Right forelimb (tissue), 1 donor: Measurements from ENCODE around the gene MAP4K1.
"Not testable (repeated sequence)": the region's sequence is repeated elsewhere in the genome, so short reads cannot be mapped to it uniquely, and the experiment has no call there.

Experiments
- DNase-seq: peaks from one replicate; pipeline ENCODE4 v3.0.0-alpha.2; 2018

Gene MAP4K1

DNA sequence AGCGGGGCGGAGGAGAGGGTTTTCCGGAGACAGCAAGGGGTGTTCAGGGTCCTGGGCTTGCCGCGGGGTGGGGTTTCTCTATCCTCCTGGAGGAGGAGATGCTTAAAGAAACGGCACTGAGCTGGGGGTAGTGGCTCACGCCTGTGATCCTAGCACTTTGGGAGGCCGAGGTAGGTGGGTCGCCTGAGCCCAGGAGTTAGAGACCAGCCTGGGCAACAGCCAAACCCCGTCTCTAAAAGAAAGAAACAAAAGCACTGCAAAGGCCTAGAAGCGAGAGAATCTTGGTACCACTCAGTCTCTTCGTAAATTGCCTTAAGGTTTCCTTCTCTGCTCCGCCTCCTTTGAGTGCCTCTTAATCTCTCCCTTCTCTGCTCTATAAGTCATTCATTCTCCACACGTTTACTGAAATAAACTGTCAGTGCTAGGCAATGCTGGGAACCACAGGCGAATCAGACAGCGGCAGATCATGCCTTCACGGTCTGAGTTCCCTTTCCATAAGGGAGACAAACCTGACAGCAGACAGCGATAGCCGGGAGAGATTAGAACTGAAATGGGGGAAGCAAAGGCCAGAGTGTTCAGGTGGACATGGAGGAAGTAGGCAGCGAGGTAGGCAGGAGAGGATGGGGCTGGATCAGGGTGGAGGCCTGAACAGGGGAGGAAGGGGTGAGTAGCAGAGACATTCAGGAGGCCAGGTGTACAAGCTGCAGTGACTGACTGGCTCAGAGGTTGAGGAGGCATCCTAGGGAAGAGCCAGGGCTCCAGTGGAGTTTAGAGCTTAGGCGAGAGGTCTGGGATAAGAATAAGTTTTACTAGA lies 1.8 kb upstream of the MAP4K1 start:
- no peak for DNase-seq

DNA sequence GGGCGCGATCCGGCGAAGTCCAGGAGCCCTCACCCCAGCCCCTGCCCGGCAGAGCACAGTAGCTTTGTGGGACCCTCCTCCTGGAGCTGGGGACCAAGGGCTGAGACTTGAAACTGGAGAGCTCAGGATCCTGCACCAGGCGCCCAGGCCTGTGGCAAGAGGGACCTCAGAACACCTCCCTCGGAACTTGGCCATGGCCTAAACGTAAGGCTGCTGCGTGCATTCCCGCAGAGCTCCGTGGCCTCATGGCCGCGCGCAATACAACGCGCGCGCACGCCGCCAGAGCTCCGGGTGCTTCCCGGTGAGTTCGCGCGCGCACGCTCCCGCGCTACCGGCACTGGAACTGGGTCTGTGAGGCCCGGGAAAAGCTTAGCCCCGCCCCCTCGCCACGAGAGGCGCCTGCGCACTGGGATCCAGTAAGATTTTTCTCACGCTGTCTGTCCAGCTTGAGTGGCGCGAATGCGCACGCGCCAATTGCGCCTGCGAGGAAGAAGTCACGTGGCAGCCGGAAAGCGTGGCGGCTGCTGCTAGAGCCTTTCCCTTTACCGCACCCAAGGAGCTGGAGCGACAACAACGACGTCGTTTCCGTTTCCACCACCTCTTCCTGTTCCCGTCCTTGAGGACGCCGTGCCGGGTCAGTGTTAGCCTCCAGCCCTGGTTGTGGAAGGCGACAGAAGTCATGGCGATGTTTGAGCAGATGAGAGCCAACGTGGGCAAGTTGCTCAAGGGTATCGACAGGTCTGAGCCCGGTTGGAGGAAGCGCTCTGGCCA lies 1.0 kb upstream of the MAP4K1 start, which contains the start of gene EIF3K:
Gene EIF3K (plus strand): TSS at position 599 of the 771 bp plus-strand sequence. CDS start 81 bp downstream, at position 680.
- DNase-seq = peak; percentile 99

DNA sequence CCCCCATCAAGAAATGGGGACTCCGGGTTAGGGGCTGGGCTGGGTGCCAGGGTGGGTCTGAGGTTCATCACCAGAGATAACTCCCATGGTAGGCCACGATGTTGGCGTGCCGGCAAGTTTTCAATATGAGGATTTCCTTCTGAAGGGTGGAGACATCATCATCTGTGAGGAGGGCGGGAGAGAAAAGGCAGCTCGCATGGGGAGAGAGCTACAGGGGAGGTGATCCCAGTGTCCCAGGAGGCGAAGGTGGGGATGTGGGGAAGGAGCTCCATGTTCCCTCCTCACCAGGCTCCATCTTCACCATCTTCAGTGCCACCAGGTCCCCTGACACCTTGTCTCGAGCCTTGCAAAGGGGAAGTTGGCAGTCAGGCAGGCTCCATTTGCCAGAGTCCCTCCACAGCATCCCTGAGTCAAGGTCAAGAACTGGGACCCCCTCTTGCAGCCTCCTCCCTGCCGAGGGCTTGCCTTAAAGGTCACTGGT lies 430 bp downstream of the MAP4K1 start:
- DNase-seq = no peak

DNA sequence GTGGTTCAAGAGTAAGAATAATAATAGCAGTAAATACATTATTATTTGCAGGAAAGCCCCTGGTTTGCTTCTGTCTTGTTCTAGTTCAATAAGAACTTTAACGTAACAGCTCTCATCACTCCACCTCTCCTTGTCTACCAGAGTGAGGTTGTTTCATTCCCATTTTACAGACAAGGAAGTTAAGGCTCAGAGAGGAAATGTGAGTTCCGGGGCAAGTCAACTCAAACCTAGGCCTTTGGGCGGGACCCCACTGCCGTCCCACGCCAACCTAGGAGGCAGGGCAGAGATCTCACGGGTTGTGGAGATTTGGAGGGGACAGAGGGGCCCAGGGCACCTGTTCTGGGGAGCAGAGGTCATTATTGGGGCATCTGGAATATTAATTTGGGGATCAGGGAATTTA lies 1.5 kb downstream of the MAP4K1 start:
- no peak for DNase-seq

DNA sequence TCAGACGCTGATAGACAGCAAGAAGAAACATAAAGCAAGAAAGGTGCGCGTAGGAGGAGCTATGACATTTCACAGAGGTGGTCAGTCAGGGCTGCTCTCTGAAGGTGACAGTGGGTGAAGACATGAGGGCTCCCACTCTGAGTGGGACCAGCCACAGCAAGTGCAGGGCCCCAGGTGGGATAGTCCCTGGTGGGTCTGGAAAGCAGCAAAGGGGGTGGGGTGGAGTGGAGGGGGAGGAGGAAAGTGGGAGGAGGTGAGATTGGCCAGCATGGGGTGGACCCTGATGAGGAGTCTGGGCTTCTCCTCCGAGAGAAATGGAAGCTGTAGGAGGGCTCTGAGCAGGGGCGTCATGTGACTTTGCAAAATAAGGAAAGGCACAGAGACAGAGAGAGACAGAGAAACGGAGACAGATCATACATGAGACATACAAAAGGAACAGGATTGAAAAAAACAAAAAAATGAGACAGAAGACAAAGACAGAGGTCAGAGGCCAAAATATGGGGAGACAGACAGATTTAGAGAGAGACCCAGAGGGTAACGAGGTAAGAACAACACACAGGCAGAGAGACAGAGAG lies 2.7 kb downstream of the MAP4K1 start:
- DNase-seq = no peak

DNA sequence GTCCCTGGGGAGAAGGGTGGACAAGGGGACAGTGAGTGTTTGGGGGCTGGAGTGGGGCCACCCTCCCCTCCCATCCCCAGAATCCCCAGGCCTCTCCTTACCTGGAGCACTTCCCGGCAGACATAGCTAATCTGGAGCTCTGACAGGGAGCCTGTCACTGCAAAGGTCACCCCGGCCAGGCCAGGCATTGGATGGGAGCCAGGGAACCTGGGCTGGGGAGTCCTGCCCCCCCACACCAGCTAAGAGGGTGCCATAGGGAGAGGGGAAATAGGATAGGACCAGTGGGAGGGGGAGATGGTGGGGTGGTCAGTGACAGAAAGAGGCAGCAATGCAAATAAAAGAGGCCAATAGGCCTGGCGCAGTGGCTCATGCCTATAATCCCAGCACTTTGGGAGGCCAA lies 3.5 kb downstream of the MAP4K1 start:
- DNase-seq = no peak

DNA sequence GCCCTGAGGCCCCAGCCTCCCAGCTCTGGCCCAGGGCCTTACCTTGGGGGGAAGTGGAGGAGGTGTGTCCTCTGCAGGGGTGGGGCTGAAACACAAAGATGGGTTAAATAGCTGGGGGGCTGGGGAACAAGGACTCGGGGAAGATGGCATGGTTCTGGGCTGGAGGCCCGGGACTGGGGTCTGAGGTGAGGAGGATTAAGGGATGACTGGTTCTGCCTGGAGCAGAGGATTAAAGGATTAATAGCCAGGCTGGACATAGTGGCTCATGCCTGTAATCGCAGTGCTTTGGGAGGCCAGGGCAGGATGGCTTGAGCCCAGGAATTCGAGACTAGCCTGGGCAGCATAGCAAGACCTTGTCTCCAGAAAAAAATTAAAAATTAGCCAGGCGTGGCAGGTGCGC lies 11.6 kb downstream of the MAP4K1 start:
- no peak for DNase-seq

DNA sequence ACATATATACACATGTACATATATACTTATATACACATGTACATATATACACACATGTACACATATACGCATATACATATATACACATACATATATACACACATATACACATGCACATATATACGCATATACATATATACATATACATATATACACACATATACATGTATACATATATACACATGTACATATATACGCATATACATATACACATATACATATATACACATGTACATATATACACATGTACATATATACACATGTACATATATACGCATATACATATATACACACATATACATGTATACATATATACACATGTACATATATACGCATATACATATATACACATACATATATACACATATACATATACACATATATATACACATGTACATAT lies 14.9 kb downstream of the MAP4K1 start:
- not testable (repeated sequence) for DNase-seq

DNA sequence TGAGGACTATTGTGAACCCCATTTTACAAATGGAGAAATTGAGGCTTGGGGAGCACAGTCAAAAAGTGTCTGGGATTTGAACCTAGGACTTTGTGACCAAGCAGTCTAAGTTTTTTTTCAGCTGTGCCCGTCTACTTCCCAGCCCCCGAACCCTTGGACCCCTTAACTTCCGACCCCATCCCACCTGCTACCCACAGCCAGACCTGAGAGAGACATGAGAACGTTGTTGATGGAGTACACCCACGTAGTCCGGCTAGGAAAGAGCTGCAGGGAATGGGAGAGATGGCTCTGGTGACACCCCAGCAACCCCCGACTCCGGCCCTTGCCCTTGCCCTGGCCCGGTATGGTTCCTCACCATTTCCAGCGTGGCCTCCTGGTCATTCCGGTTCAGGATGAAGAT lies 18.0 kb downstream of the MAP4K1 start:
- DNase-seq = no peak

DNA sequence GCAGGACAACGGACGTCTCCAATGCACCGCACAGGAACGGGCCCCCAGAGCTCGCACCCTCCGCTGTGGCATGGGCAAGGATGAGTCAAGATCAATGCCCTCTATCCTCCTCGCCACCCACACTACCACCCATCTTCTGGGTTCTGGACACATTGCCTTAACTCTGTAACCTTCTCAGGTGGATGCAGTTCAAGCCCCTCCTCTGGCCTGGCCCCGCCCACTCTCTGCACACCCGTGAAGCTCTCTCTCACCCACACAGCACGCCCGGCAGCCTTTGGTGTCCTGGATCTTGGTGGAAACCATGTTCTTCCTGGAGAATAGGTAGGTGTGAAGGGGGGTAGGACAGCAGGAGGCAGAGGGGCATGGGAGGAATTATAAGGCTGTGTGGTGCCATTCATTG lies 20.7 kb downstream of the MAP4K1 start:
- DNase-seq = no peak

DNA sequence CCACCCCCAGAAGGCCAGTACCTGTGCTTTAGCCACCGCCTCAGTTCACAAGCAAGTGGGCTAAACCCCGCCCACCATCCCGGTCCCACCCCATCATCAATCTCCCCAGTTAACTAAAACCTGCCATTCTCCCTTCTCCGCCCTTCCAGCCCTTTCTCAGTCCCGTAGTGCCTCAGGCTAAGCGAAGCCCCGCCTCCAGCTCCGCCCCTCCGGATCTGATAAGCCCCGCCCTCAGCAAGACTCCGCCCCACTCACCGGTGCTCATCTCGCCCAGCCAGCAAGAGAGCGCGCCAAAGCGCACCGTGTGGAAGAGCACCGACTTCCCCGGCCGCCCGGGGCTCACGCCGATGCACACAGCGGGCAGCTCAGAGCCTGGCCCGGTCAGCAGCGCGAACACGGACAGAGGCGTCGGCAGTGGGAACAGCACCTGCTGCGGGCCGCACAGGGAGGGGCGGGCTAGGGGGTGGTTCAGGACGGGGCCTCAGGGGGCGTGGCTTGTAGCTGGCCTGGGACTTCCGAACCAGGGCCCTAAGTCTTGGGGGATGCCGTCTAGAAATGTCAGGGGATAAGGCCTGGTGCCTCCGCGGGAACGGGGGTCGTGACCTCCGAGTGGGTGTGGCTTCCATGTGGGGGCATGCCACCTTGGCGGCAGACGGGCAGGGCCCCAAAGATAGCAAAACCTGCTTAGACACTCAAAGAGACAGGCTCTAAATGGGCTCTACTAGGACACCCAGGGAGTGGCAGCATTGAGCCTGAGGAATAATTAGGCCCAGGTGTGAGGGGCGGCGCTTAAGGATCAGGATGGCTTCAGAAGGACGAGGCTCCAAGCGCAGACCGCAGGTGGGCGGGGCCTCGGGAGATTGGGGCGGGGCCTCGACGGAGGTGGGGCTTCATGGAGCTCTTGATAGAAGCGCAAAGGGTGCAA lies 21.4 kb downstream of the MAP4K1 start:
- DNase-seq = no peak

DNA sequence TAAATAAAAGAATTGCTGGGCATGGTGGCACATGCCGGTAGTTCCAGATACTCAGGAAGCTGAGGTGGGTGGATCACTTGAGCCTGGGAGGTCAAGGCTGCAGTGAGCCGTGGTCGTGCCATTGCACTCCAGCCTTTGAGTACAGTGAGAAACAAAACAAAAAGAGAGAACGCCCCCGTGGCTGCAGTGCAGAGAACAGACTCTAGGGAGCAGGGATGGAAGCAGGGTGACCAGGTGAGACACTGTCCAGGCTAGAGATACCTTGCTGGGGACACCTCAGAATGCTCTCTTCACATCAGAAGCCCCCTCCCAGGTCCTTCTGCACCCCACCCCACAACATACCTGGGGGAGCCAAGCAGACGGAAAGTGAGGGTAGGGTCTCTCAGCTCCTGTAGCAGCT lies 24.8 kb downstream of the MAP4K1 start:
- no peak for DNase-seq

DNA sequence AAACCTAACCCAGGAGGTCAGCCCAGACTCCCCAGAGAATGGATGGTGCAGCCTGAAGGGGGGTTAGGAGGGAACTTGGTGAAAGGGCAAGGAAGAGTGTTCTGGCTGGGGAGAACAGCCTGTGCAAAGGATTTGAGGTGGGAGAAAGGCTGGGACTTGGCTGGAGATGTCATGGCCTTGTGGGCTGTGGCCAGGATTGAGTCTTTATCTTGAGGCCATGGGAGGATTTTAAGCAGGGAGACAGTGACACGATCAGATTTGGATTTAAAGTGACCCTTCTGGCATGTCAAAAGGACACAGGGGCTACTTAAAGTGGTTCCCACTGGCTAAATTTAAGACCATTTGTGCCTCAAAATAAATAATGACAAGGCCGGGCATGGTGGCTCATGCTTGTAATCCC lies 29.7 kb downstream of the MAP4K1 start:
- DNase-seq = no peak

DNA sequence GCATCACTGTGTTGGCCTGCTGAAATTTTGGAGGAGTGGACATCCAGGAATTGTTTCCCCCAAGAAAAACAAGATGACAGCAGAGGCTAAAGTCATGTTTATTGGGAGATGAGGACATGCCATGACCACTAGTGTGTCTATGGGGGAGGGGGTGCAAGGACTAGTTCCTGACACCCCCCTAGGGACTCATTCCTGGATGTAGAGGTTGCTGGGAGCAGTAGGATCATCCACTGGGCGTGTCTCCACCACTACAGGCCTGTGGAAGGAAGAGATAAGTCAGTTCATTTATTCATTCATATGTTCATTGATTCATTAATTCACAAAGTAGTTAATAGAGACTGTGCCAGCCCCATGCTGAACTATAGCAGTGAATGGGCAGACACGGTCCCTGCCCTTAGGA lies 30.2 kb downstream of the MAP4K1 start:
- no peak for DNase-seq

DNA sequence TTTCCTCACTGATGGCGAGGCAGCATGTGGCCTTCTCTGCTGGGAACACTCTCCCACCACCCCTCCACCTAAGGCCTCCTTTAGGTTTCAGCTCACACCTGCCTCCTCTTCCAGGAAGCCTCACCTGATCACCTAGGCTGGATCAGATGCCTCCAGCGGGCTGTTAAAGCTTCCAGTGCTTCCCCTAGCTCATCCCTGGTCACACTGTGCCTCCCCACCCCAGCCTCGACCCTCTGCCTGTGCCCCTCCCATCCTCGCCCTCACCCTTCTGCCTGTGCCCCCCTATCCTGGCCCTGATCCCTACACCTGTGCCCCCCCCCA lies 33.8 kb downstream of the MAP4K1 start:
- no peak for DNase-seq

DNA sequence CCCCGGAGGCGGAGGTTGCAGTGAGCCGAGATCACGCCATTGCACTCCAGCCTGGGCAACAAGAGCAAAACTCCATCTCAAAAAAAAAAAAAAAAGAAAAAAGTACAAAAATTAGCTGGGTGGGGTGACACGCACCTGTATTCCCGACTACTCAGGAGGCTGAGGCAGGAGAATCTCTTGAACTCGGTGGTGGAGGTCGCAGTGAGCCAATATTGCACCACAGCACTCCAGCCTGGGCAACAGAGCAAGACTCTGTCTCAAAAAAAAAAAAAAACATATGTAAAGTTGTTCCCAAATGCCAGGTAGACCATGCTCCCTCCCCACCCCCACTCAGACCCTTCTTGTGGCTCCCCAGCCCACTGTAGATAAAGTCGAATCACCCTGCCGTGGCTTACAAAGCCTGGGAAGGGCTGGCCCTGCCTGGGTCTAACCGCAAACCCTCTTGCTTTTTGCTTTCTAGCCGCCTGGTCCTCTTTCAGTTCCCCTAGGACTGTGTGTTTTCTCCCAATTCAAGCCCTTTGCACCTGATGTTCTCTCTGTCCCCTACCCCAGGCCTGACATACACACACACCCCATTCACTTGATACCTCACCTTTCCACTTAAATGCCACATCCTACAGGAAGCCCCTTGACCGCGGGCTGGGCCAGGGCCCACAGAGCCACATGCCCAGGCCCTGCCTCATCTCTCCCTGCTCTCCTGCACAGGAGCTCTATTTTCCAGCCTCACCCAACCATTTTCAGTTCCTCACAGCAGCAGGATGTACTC lies 34.4 kb downstream of the MAP4K1 start:
- DNase-seq = no peak

DNA sequence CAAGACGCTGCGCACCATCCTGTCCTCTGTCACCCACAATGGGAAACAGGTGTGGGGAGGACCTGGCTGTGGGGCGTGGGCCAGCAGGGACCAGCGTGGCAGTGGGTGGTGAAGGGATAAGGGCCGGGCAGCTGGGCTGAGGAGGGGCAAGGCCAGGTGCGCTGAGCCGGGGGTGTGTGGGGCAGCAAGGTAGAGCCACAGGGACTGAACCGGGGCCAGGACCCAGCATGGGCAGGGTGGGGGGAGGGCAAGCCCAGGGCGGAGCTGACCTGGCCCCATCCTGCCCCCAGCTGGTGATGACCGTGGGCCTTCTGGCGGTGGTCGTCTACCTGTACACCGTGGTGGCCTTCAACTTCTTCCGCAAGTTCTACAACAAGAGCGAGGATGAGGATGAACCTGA lies 37.7 kb downstream of the MAP4K1 start:
- no peak for DNase-seq

DNA sequence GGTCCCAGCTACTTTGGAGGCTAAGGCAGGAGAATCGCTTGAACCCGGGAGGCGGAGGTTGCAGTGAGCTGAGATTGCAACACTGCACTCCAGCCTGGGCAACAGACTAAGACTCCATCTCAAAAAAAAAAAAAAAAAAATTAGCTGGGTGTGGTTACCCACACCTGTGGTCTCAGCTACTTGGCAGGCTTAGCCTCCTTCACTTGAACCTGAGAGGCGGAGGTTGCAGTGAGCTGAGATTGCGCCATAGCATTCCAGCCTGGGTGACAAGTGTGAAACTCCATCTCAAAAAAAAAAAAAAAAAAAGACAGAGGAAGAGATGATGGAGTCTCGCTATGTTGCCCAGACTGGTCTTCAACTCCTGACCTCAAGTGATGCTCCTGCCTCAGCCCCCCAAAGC lies 38.4 kb downstream of the MAP4K1 start:
- not testable (repeated sequence) for DNase-seq

DNA sequence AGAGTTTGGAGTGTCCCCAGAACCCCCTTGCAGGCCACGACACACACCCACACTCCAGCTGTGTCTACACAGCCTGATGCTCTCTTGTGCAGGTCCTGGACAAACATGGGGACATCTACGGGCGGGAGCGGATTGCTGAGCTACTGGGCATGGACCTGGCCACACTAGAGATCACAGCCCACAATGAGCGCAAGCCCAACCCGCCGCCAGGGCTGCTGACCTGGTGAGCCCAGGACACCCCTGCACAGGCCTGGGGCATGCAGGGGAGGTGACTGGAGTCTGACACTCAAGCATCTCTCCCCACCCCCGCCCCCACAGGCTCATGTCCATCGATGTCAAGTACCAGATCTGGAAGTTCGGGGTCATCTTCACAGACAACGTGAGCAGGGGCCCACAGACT lies 39.9 kb downstream of the MAP4K1 start:
- no peak for DNase-seq

DNA sequence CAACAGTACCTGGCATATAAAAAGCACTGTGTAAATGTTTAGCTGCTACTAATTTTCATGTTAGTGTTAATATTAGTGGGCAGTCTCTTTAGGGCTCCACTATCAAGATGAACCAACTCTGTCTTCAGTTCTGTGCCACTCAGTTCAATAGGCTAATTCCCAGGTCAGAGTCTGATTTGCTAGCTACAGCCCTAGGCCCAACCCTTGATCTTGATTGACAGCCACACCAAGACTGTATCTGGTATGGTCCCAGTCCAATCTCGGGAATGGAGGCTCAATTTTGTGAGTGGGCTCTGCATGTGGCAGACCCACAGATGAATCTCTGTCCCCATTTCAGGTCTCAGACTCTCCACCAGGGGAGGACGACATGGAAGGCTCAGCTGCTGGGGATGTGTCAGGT lies 46.1 kb downstream of the MAP4K1 start:
- no peak for DNase-seq

DNA sequence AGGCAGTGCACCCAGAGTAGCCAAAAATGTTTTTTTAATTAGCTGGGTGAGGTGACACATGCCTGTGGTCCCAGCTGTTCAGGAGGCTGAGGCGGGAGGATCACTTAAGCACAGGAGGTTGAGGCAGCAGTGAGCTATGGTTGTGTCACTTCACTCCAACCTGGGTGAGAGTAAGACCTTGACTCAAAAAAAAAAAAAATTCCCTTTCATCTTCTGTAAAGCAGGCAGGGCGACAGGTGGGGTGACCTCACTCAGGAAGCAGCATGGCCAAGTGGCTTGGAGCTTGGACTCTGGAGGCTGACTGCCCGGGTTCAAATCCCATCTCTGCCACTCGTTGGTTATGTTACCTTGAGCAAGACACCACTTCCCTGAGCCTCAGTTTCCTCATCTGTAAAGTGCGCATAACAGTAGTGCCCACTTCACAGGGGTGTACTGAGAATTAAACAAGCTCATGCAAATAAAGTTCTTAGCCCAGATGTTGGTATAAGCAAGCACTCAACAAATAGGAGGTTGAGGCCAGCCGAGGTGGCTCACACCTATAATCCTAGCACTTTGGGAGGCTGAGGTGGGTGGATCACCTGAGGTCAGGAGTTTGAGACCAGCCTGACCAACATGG lies 48.3 kb downstream of the MAP4K1 start:
- DNase-seq = no peak

DNA sequence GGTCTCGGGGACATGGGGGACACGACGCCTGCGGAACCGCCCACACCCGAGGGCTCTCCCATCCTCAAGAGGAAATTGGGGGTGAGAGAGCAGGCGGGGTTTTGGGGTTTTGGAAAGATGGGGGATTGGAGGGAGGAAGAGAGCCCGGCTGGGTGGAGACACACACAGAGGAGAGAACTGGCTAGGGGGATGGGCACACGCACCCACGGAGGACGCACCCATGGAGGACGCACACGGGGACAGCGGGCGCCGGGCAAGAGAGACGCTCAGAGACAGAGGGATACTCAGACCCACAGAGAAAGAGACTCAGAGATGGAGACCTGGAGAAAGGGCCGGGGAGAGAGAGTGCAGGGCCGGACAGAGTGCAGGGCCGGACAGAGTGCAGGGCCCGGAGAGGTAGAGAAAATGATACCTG lies 52.1 kb downstream of the MAP4K1 start:
- no peak for DNase-seq
